Mucosa of descending colon (tissue), 3 donors: ENCODE data around the gene PRKAG1. TPM values are rescaled to one million over a fixed set of nuclear protein-coding genes. Genes with fewer than 3 reads are reported as not detected.

Experiments
- ATAC-seq: fragments of 200-7000 bp; cut with Tn5 transposase; one replicate; pipeline ENCODE4 v1.9.1; 2020; ENCODE audit warnings: mild to moderate bottlenecking, moderate library complexity
- DNase-seq, 3 donors: peaks; one replicate each; pipeline ENCODE4 v3.0.0-alpha.2; 2020
- H3K36me3 ChIP-seq: fragments of 200-600 bp; one replicate; pipeline ENCODE4 v1.8.0; 2021; ENCODE audit warnings: low read depth, mild to moderate bottlenecking
- H3K4me1 ChIP-seq: fragments of 200-600 bp; one replicate; pipeline ENCODE4 v1.8.0; 2021; ENCODE audit warnings: low read depth, mild to moderate bottlenecking
- H3K4me3 ChIP-seq: fragments of 200-600 bp; one replicate; pipeline ENCODE4 v1.8.0; 2021; ENCODE audit warnings: mild to moderate bottlenecking
- H3K9me3 ChIP-seq: fragments of 200-600 bp; one replicate; pipeline ENCODE4 v1.8.0; 2021; ENCODE audit warnings: mild to moderate bottlenecking
- intact Hi-C, 2 donors: fragments of 100-400 bp; cut with DNase I in 1 of 2; cut with micrococcal nuclease in 1 of 2; formaldehyde crosslinking; loops; one replicate each; pipeline versions ENCODE4 v1.11.0 to v1.11.1; 2022; cut with DNase I, micrococcal nuclease
- total RNA-seq, 3 donors: library from RNA; stranded (reverse); fragmentation: NEBNext Ultra II Directional in 2 of 3; extraction: Animal tissue kit (Norgen Biotek cat#: 25700) in 2 of 3; gene quantifications; one replicate each; pipeline versions ENCODE4 v1.2.1 to v1.2.4, GENCODE V29; 2021 to 2023
- TF ChIP-seq, protein P1 (sequence below): fragments of 200-600 bp; IDR thresholded peaks from one replicate; pipeline ENCODE4 v1.8.0; 2022; ENCODE audit warnings: antibody characterized with exemption, mild to moderate bottlenecking
- donor health status: DM: no; HTN: no; CAD: no; lungs with moderate emphysema.
- donor health status: DM: no; HTN: no; CAD: no.
- donor health status: DM: no; HTN: yes; CAD: no.

Gene PRKAG1
- total RNA-seq, 3 donors from 2014 or later: 51.5 to 60.1 (median 52.2) TPM

DNA sequence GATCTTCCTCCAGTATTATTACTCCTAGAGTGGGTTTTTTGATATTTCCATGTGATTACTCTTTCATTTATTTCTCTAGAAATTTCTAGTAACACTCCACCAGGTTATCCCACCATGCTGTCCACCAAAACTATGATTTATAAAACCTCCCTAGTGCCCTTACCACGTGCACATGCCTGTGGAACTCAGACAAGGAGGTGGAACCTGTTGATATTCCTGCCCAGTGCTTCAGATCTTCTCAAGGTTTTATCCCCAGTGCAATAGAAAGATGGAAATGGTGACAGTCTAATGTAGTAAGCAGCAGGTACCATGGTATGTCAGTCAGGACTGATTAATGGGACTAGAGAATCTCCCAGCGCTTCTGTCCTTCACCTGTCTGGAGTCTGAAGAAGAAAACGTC is 57.7 kb downstream of the PRKAG1 start:
- TF ChIP-seq, protein P1, sequence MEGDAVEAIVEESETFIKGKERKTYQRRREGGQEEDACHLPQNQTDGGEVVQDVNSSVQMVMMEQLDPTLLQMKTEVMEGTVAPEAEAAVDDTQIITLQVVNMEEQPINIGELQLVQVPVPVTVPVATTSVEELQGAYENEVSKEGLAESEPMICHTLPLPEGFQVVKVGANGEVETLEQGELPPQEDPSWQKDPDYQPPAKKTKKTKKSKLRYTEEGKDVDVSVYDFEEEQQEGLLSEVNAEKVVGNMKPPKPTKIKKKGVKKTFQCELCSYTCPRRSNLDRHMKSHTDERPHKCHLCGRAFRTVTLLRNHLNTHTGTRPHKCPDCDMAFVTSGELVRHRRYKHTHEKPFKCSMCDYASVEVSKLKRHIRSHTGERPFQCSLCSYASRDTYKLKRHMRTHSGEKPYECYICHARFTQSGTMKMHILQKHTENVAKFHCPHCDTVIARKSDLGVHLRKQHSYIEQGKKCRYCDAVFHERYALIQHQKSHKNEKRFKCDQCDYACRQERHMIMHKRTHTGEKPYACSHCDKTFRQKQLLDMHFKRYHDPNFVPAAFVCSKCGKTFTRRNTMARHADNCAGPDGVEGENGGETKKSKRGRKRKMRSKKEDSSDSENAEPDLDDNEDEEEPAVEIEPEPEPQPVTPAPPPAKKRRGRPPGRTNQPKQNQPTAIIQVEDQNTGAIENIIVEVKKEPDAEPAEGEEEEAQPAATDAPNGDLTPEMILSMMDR: no peak
- DNase-seq (no peak), ATAC-seq (no peak)
- H3K4me3 ChIP-seq: no peak overlapping the region
- peaks cover 9% of the 10 kb centered on the region for H3K4me1 ChIP-seq
- no peaks in the 10 kb centered on the region for H3K9me3 ChIP-seq
- no peaks in the 10 kb centered on the region for H3K36me3 ChIP-seq
- intact Hi-C loops: no loop called here

DNA sequence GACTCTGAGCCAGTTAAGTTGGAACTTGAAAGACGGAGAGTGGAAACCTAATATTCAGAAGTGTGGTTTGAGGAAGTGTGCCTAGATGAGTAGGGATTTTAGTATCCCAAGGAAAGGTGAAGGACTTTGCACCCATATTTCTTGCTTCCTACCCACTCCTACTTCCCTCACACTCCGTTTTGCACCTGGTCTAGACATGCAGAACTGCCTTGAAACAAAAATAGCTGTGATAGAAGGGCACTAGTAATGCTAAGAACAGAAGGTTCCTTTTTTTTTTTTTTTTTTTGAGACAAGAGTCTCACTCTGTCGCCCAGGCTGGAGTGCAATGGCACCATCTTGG is 60.6 kb downstream of the PRKAG1 start:
- peak overlapping the region; percentile 84 for H3K4me3 ChIP-seq
- intact Hi-C loops: no loop called here
- DNase-seq: no peak
- peaks cover 18% of the 10 kb centered on the region for H3K4me1 ChIP-seq
- H3K9me3 ChIP-seq: no peaks in the 10 kb centered on the region
- ATAC-seq: peak; percentile 46
- no peaks in the 10 kb centered on the region for H3K36me3 ChIP-seq
- TF ChIP-seq, protein P1: no peak

DNA sequence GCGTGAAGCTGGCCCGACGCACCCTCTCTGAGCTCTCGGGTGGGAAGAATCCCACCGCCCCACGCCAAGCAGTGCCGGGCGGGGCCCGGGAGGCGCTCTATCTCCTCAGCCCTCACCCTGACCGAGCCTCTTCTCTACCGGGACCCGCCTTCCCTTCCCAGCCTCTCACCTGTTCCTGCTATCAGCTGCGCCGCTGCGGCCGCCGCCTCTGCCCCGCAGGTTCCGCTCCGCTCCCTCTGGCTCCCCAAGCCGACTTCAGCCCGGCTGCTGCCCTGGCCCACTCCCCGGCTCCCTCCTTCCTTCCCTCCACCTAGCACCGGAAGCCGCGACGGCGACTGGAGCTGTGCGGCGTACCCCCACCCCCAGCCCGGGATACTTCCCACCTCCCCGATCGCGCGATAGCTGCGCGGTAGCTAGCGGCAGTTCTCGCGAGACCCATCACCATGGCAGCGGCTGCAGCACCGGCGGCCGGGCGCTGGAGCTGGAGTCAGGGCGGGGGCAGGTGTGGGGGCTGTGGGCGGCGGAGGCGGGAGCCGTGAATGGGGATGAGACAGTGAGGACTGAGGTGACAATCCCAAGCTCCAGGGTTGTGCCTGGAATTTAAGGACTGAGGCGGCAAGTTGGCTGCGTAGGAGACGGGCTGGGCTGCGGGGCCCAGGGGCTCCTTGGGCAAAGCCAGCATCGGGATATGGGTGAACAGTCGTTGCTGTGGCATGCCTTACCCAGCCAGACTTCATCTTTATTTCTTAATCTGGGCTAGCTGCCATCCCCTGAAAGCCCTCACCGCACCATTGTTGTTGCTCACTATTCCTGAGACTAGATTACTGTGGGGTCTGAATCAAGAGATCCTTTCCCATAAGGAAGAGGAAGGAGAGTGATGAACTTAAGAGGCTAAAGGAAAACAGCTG is 61.2 kb downstream of the PRKAG1 start, which contains the start of gene ARF3:
TSS of gene ARF3 (minus strand) at position 347 of the 908 bp plus-strand sequence. CDS start 16,392 bp downstream, outside the sequence.
- intact Hi-C loops: no loop called here
- DNase-seq: peak; percentile 96 to 98 (median 97)
- ATAC-seq: peak; percentile 90
- H3K4me1 ChIP-seq: peaks cover 18% of the 10 kb centered on the region
- TF ChIP-seq, protein P1: no peak
- H3K4me3 ChIP-seq: peak within 1 kb of the TSS; percentile 84
- no peaks in the 10 kb centered on the region for H3K36me3 ChIP-seq
- H3K9me3 ChIP-seq: no peaks in the 10 kb centered on the region

DNA sequence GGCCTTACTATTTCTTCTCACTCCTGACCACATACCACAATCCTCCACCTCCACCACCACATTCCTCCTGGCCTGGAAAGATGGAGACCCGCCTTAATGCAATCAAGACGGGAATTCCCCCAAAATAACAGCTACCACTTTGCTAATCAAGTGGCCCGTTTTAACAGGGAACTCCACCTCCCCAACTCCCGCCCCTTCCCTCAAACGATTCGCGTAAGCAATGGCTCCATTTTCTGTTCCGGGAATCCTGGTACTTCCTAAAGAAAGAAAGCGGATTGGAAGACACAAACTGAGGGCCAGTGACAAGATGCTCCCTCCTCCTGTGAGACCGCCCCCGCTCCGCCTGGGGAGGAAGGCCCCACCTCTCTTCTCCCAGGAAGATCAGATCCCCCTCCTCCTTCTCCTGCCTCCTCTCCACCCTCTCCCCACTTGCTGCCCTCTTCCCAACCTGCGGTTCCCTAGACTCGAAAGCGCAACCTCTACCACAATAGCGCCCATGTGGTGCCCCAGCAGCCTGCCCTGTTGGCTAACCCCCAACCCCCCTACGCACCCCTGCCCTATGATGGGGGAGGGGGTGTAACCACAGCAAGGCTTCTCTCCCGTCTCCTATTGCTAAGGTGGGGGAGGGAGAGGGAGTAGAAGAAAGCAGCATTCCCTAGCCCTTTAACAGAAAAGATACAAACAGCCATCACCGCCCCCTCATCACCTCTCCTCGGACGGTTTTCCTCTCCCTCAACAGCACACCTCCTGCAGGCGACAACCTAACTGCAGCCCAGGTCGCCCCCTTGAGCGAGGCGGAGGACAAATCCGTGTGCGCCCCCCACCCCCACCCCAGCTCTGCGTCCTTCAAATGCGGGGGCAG is 62.1 kb downstream of the PRKAG1 start:
- ATAC-seq (peak; percentile 85), DNase-seq (peak; percentile 78 to 89 (median 83))
- Histone ChIP-seq H3K9me3 (no peaks in the 10 kb centered on the region), H3K4me3 (peak overlapping the region; percentile 84), H3K36me3 (no peaks in the 10 kb centered on the region), H3K4me1 (peaks cover 18% of the 10 kb centered on the region)
- intact Hi-C loops: no loop called here
- TF ChIP-seq, protein P1: no peak

DNA sequence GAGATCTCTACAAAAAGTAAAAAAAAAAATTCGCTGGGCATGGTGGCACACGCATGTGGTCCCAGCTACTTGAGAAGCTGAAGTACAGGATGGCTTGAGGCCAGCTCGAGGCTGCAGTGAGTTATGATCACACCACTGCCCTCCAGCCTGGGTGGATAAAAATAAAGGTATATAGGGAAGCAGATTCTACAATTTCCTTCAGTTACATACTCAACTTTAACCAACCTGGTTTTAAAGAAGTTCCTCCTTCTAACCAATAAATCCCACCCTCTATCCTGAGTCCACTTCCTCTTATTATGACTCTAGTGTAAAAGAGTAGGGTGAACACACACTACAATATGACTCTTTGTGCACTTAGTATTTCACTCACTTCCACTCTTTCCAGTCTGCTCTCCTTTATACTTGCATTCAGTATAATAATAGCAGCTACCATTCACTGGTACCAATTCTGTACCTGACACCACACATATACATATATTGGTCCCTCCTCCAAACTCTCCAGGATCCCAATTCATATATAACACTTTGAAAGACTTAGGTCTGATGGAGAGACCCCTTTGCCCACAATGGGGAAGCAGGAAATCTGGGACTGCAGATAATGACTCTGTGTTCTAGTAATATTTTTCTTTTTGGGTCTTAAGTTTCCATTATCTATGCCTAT is 63.6 kb downstream of the PRKAG1 start:
- intact Hi-C loops: no loop called here
- no peak for ATAC-seq

More for the DNA sequence above, 63.6 kb downstream of the PRKAG1 start:
- no peak for DNase-seq
- Histone ChIP-seq H3K4me3 (no peak overlapping the region), H3K9me3 (no peaks in the 10 kb centered on the region), H3K4me1 (peaks cover 18% of the 10 kb centered on the region), H3K36me3 (no peaks in the 10 kb centered on the region)
- TF ChIP-seq, protein P1: no peak
